NCI-H69 (cell line): ENCODE measurements around the gene LCMT2.
"Not testable (repeated sequence)": the region's sequence is repeated elsewhere in the genome, so short reads cannot be mapped to it uniquely, and the experiment has no call there.

ENCODE experiments used
- DNase-seq: peaks from one replicate; lab custom pipeline; 2025; lab: John Stamatoyannopoulos, UW

The LCMT2 gene

GRCh38 chr15:43316016-43316970 lies 14.1 kb downstream of the LCMT2 start:
- no peak for DNase-seq

- DNase-seq: no peak
These were observed 16.2 kb downstream of the LCMT2 start for GRCh38 chr15:43314171-43314570.

- DNase-seq: peak; percentile 12
These were observed 18.0 kb downstream of the LCMT2 start for GRCh38 chr15:43312378-43312777.

DNA sequence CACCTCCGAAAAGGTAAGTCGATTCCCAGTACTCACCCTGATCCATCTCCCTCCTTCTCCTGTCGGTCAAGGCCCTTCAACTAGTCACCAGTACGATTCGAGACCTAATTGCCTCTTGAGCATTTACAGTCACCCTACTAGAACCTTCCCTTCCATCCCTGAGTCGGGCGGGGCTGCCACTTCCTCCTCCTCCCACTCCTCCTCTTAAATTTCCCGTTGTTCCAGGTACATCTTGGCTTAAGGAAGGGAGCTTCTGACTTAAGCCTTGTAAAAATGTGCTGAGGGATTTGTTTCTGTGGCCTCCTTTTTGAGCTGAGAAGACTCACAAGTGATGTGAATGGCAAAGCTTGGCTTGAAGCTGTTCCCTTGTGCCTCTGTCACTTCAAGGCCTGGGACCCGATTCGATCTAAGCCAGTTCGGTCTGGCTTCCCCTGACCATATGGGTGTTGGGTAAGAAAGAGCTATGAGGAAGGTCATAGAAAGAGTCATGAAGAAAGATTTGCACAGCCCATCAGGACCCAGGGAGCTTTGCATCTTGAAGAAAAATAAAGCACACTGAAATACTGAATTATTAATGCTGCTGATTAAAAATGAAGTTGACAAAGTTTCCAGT lies 28.1 kb downstream of the LCMT2 start, which contains the start of gene TGM7:
TSS of gene TGM7 (minus strand) at position 51 of the 613 bp plus-strand sequence.
- DNase-seq: no peak

DNA sequence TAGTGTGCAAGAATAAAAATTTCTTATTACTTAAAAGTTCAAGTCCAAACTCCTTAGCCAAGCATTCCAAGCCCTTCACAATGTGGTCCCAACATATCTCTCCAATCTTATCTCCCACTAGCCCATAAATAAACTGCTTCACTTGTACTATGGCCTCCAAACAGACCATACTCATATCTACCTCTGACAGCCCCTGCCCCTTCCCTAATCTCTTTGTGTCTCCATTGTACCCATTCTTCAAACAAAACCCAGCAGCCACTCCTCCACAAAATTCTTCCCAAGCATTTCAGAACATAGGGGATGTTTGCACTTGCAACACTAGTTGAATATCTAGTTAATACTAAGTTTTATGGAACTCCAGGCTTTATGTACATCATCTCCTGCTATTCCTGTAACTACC lies 30.5 kb downstream of the LCMT2 start:
- no peak for DNase-seq

GRCh38 chr15:43299411-43299810 lies 31.0 kb downstream of the LCMT2 start:
- peak; percentile 11 for DNase-seq

GRCh38 chr15:43294091-43294706 lies 36.2 kb downstream of the LCMT2 start:
- peak; percentile 51 for DNase-seq

GRCh38 chr15:43293432-43293831 lies 36.9 kb downstream of the LCMT2 start:
- peak; percentile 53 for DNase-seq

DNA sequence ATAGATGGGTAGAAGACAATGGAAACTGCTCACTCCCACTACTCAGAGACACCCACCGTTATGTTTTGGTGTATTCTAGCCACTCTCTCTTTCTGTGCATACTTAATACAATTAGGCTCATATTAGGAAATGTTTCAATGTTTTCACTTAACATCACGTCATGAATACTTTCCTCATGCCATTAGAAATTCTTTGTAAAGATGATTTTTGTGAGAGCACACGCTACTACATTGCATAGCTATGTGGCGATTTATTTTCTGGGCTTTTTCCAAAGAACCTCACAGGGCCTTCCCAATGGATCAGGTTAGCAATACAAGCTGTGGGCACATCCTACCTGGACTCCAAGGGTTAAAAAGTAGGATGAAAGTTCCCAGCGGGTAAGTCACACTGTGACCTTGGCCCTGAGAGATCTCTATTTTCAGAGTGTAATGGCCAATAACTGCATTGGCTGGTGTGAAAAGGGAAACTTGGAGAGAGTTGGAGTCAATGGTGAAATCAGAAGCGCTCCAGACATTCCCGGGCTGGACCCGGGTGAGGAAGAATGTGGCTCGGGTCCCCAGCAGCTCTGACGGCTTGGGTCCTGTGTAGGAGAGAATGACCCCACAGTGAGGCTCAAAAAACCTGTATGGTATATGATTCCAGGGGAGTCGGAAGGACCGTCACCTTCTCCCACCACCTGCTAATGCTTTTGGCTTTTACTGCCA lies 37.8 kb downstream of the LCMT2 start:
- no peak for DNase-seq

DNA sequence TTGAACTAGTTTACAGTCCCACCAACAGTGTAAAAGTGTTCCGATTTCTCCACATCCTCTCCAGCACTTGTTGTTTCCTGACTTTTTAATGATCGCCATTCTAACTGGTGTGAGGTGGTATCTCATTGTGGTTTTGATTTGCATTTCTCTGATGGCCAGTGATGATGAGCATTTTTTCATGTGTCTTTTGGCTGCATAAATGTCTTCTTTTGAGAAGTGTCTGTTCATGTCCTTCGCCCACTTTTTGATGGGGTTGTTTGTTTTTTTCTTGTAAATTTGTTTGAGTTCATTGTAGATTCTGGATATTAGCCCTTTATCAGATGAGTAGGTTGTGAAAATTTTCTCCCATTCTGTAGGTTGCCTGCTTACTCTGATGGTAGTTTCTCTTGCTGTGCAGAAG lies 40.7 kb downstream of the LCMT2 start:
- DNase-seq: not testable (repeated sequence)

DNA sequence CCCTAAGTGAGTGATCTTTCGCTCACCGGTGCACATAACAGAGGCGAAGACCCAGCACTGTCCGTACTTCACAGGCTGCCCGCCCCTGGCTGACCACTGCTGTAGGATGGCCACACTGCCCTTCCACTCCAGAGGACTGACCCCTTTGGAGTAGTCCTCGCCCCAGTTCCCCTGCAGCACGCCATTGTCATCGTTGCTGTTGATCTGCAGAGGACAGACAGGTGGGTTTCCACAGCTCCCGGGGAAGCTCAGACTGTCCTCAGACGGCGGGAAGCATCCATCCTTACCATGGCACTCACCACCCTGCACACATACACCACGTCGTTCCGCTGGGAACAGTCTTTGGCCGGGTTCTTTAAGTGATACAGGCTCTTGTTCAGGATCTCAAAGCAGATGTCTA lies 43.1 kb downstream of the LCMT2 start:
- no peak for DNase-seq

- DNase-seq: no peak
These were observed 44.3 kb downstream of the LCMT2 start for GRCh38 chr15:43286074-43286473.

GRCh38 chr15:43285609-43286037 lies 44.8 kb downstream of the LCMT2 start:
- peak; percentile 80 for DNase-seq

GRCh38 chr15:43283526-43283925 lies 46.8 kb downstream of the LCMT2 start:
- DNase-seq: no peak

DNA sequence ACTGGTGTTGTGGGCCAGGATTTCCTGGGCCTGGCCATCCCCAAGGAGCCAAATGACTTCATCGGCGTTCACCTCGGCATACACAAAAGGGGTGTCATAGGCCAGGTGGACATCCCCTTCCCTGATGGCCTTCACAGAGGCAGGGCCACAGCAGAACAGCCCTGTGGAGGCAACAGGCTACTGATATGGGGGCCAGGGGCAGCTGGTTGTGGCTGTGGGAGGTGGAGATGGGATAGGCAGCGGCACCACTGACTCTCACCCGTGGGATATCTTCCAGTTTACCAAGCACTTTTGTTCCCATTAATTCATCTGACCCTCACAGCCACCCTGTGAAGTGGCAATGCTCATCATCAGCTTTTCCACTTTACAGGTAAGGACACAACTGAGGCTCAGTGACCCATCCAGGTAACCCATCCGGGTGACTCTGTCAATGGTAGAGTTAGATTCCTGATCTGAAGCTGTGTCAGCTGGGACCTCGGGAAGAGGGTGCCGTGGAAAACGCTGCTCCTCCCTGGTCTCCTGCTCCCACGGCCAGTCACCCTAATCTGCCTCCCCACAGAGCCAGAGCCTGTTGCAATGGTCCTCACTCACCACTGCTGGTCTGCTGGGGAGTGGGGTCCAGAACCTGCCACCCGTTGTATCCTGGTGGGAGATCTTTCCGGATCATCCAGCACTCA lies 48.3 kb downstream of the LCMT2 start:
- no peak for DNase-seq

- DNase-seq: no peak
These were observed 49.4 kb downstream of the LCMT2 start for GRCh38 chr15:43280996-43281395.

- no peak for DNase-seq
These were observed 50.9 kb downstream of the LCMT2 start for GRCh38 chr15:43279496-43279895.

DNA sequence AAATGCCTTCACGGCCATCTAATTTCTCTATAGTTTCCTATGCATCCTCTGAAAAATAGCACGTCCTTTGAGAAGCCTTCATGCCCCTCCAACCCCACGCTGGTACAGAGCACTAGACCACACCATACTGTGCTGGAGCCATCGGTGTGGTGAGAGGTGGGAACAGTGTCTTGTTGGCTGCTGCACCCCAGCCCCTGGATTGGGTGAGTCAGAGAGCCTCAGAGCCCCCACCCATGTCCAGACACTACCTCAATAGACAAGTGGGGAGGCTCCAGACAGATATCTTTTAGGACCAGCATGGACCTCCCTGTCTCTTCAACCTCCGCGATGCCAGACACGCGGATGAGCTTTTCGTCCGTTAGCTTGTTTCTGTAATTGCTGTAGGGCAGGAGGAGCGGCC lies 51.5 kb downstream of the LCMT2 start:
- DNase-seq: no peak

- no peak for DNase-seq
These were observed 52.5 kb downstream of the LCMT2 start for GRCh38 chr15:43277901-43278300.

- peak; percentile 17 for DNase-seq
These were observed 53.0 kb downstream of the LCMT2 start for GRCh38 chr15:43277231-43277823.

DNA sequence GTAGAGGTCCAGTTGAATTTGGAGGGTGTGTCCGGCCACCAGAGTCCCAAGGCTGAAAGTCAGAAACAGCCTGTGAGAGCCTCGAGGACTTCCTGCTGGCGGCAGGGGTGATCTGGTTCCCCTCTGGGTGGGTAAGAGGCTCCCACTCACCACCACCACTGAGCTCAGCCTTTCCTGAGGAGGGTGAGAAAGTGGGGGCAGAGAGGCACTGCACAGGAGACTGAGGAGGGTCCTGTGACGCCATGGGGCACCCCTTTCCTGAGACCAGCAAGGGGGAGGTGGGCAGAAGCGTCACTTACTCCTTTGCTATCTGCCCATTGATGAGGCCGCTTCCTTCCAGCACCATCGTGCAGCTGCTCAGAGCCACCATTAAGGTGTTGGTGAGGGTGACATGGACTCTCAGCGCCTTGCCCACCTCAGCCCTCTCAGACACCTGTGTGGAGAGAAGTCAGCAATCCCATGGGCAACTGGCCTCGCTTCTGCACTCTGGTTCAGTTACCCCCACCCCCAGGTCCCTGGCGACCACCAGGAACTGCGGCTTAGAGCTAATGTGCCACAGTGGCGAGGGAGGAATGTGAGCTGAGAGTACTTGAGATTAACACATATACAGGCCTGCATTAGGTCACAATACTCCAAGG lies 53.7 kb downstream of the LCMT2 start:
- DNase-seq: no peak
